H9 (cell line): ENCODE measurements around the gene CACNB2. TPM values are rescaled to one million over a fixed set of nuclear protein-coding genes. Genes with fewer than 3 reads are reported as not detected.

ENCODE experiments used
- DNase-seq: peaks from one replicate; pipeline ENCODE4 v3.0.0-alpha.2; 2017
- H2AFZ ChIP-seq: one replicate; pipeline ENCODE4 v1.6.1; 2013; ENCODE audit warnings: mild to moderate bottlenecking, low read length, control low read depth, moderate library complexity
- H2AK5ac ChIP-seq: 2 replicates; pipeline ENCODE4 v1.6.1; 2013; ENCODE audit warnings: low read length, control low read depth, mixed read lengths; ENCODE audit not compliant: insufficient read length
- H2BK120ac ChIP-seq: one replicate; pipeline ENCODE4 v1.6.1; 2013; ENCODE audit warnings: low read depth, mild to moderate bottlenecking, low read length, control low read depth, inconsistent platforms; ENCODE audit not compliant: poor library complexity, severe bottlenecking
- H2BK12ac ChIP-seq: 2 replicates; pipeline ENCODE4 v1.6.1; 2013; ENCODE audit warnings: low read length, control low read depth, mixed read lengths, low read depth; ENCODE audit not compliant: insufficient read length
- H2BK15ac ChIP-seq: 2 replicates; pipeline ENCODE4 v1.6.1; 2013; ENCODE audit warnings: low read depth, low read length, control low read depth
- H2BK20ac ChIP-seq: one replicate; pipeline ENCODE4 v1.6.1; 2013; ENCODE audit warnings: low read depth, mild to moderate bottlenecking, low read length, control low read depth, inconsistent platforms; ENCODE audit not compliant: poor library complexity, severe bottlenecking
- H2BK5ac ChIP-seq: 2 replicates; pipeline ENCODE4 v1.6.1; 2013; ENCODE audit warnings: low read length, control low read depth, mixed read lengths; ENCODE audit not compliant: insufficient read length
- H3K14ac ChIP-seq: 2 replicates; pipeline ENCODE4 v1.6.1; 2013; ENCODE audit warnings: low read length, control low read depth; ENCODE audit not compliant: insufficient read depth
- H3K18ac ChIP-seq: 2 replicates; pipeline ENCODE4 v1.6.1; 2013; ENCODE audit warnings: low read depth, mild to moderate bottlenecking, mixed read lengths, low read length, control low read depth; ENCODE audit not compliant: insufficient read length
- H3K23ac ChIP-seq: 2 replicates; pipeline ENCODE4 v1.6.1; 2013; ENCODE audit warnings: low read length, control low read depth, mixed read lengths, low read depth; ENCODE audit not compliant: insufficient read length
- H3K23me2 ChIP-seq: 2 replicates; pipeline ENCODE4 v1.6.1; 2013; ENCODE audit warnings: low read depth, mild to moderate bottlenecking, mixed read lengths, low read length, control low read depth; ENCODE audit not compliant: insufficient read length, poor library complexity, severe bottlenecking
- H3K27ac ChIP-seq: 2 replicates; pipeline ENCODE4 v1.5.1; 2013; ENCODE audit warnings: low read length, control low read depth, mixed read lengths, low read depth; ENCODE audit not compliant: insufficient read length
- H3K27me3 ChIP-seq: 2 replicates; pipeline ENCODE4 v1.6.1; 2013; ENCODE audit warnings: low read length, control low read depth, inconsistent platforms; ENCODE audit not compliant: insufficient read depth
- H3K4ac ChIP-seq: 2 replicates; pipeline ENCODE4 v1.6.1; 2013; ENCODE audit warnings: low read depth, mild to moderate bottlenecking, control low read depth, inconsistent platforms, low read length, moderate library complexity
- H3K4me1 ChIP-seq: 2 replicates; pipeline ENCODE4 v1.6.1; 2013; ENCODE audit warnings: low read length, control low read depth, inconsistent platforms; ENCODE audit not compliant: insufficient read depth
- H3K4me2 ChIP-seq: 2 replicates; pipeline ENCODE4 v1.6.1; 2013; ENCODE audit warnings: low read length, control low read depth, mixed read lengths; ENCODE audit not compliant: insufficient read length, insufficient read depth
- H3K56ac ChIP-seq: 2 replicates; pipeline ENCODE4 v1.6.1; 2013; ENCODE audit warnings: low read depth, mild to moderate bottlenecking, mixed read lengths, low read length, control low read depth; ENCODE audit not compliant: insufficient read length
- H3K79me1 ChIP-seq: 2 replicates; pipeline ENCODE4 v1.6.1; 2013; ENCODE audit warnings: low read depth, mild to moderate bottlenecking, moderate library complexity, low read length, control low read depth, inconsistent platforms; ENCODE audit not compliant: insufficient read depth, poor library complexity, severe bottlenecking
- H3K79me2 ChIP-seq: 2 replicates; pipeline ENCODE4 v1.6.1; 2013; ENCODE audit warnings: low read length, control low read depth, inconsistent platforms; ENCODE audit not compliant: insufficient read depth
- H3K9ac ChIP-seq: 2 replicates; pipeline ENCODE4 v1.6.1; 2013; ENCODE audit warnings: low read length, control low read depth, mixed read lengths; ENCODE audit not compliant: insufficient read length; ENCODE audit errors: extremely low read depth
- H3K9me3 ChIP-seq: one replicate; pipeline ENCODE4 v1.6.1; 2013; ENCODE audit warnings: low read depth, low read length, inconsistent platforms; ENCODE audit not compliant: control insufficient read depth
- H3T11ph ChIP-seq: one replicate; pipeline ENCODE4 v1.6.1; 2013; ENCODE audit warnings: mild to moderate bottlenecking, low read length, control low read depth, inconsistent platforms
- H4K20me1 ChIP-seq: one replicate; pipeline ENCODE4 v1.6.1; 2013; ENCODE audit not compliant: control insufficient read depth, insufficient read length, insufficient read depth
- H4K5ac ChIP-seq: 2 replicates; pipeline ENCODE4 v1.6.1; 2013; ENCODE audit warnings: low read depth, mild to moderate bottlenecking, mixed read lengths, low read length, control low read depth; ENCODE audit not compliant: insufficient read length
- H4K8ac ChIP-seq: replicated peaks from 2 replicates; pipeline ENCODE4 v1.6.1; 2013; ENCODE audit warnings: low read length, control low read depth, mixed read lengths, low read depth; ENCODE audit not compliant: insufficient read length
- H4K91ac ChIP-seq: 2 replicates; pipeline ENCODE4 v1.6.1; 2013; ENCODE audit warnings: low read depth, mild to moderate bottlenecking, moderate library complexity, mixed read lengths, low read length, control low read depth; ENCODE audit not compliant: insufficient read length
- H3K27ac Mint-ChIP-seq, 3 experiments: 2 replicates in 2 of 3; 3 replicates in 1 of 3; pipeline ENCODE4 v1.8.0; 2020 to 2021; ENCODE audit warnings: mixed read lengths in 3 of 3, mild to moderate bottlenecking in 1 of 3, moderate library complexity in 1 of 3
- H3K27me3 Mint-ChIP-seq: 2 replicates; pipeline ENCODE4 v1.8.0; 2021; ENCODE audit warnings: low read depth, mild to moderate bottlenecking, moderate library complexity, mixed read lengths
- H3K36me3 Mint-ChIP-seq, 3 experiments: 2 replicates in 2 of 3; 3 replicates in 1 of 3; pipeline ENCODE4 v1.8.0; 2020 to 2021; ENCODE audit warnings: low read depth in 3 of 3, mixed read lengths in 3 of 3; ENCODE audit not compliant: insufficient read depth in 1 of 3
- H3K4me1 Mint-ChIP-seq, 2 experiments: 2 replicates each; pipeline ENCODE4 v1.8.0; 2020; ENCODE audit warnings: mixed read lengths in 2 of 2
- H3K4me3 Mint-ChIP-seq, 2 experiments: 2 replicates in 1 of 2; 3 replicates in 1 of 2; pipeline ENCODE4 v1.8.0; 2020 to 2021; ENCODE audit warnings: mild to moderate bottlenecking in 2 of 2, mixed read lengths in 2 of 2, moderate library complexity in 1 of 2
- H3K9me3 Mint-ChIP-seq, 2 experiments: 2 replicates in 1 of 2; 3 replicates in 1 of 2; pipeline ENCODE4 v1.8.0; 2020; ENCODE audit warnings: mild to moderate bottlenecking in 2 of 2, mixed read lengths in 2 of 2, moderate library complexity in 1 of 2
- WGBS: extraction: QIAGEN DNeasy Blood & Tissue Kit; methylation state at CpG from one replicate; pipeline ENCODE4 v1.1.7; 2013; ENCODE audit warnings: missing lambda C conversion rate, low lambda C conversion rate, mixed read lengths; ENCODE audit not compliant: insufficient read length; ENCODE audit errors: extremely low coverage; 5-methylcytosine and 5-hydroxymethylcytosine counted together
- total RNA-seq: library from RNA; stranded (reverse); gene quantifications from 2 replicates; pipeline ENCODE4 v1.2.1, GENCODE V29; 2021
- TF ChIP-seq, protein P1 (sequence below): fragments of 200-600 bp; sonication (generic); conservative IDR thresholded peaks from 3 replicates; pipeline ENCODE4 v1.8.0; 2021; ENCODE audit warnings: antibody characterized with exemption, mild to moderate bottlenecking

CACNB2 gene
- total RNA-seq, 1 experiment from 2014 or later: 2.6 TPM

DNA sequence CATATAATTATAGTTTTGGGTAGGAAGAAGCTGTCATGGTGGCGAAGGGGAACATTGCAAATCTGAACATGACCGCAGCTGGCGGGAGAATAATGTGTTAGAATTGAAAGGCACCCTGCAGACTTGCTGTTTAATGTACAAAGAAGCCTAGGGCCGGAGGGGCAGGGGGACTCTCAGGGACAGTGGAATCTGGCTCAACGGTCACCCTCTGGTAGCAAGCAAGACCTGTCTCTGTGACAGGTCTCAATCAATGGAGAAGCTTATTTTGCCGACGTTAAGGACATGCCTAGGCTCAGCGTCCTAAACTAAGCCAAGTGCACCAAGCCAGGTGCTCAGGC, 333.9 kb downstream of the CACNB2 start:
- Histone ChIP-seq H3K79me1 (no peaks in the 10 kb centered on the region), H3K23ac (no peak overlapping the region), H4K20me1 (no peaks in the 10 kb centered on the region), H3K56ac (no peak overlapping the region), H3K4me1 (no peaks in the 10 kb centered on the region; the same call in 1 of the 2 replicates), H2BK120ac (no peak overlapping the region), H3K4me2 (no peak overlapping the region), H4K91ac (no peak overlapping the region), H3K9me3 (no peaks in the 10 kb centered on the region), H3K23me2 (no peaks in the 10 kb centered on the region), H3K79me2 (no peaks in the 10 kb centered on the region), H3K27me3 (no peaks in the 10 kb centered on the region), H3K27ac (no peak overlapping the region), H2BK15ac (no peak overlapping the region), H3K4ac (no peak overlapping the region), H2AFZ (no peak overlapping the region), H3K9ac (no peak overlapping the region), H2BK20ac (no peak overlapping the region), H3K18ac (no peak overlapping the region), H4K8ac (no peak overlapping the region), H2AK5ac (no peak overlapping the region), H4K5ac (no peak overlapping the region), H3T11ph (no peak overlapping the region), H3K14ac (no peak overlapping the region), H2BK5ac (no peak overlapping the region), H2BK12ac (no peak overlapping the region)
- TF ChIP-seq, protein P1, sequence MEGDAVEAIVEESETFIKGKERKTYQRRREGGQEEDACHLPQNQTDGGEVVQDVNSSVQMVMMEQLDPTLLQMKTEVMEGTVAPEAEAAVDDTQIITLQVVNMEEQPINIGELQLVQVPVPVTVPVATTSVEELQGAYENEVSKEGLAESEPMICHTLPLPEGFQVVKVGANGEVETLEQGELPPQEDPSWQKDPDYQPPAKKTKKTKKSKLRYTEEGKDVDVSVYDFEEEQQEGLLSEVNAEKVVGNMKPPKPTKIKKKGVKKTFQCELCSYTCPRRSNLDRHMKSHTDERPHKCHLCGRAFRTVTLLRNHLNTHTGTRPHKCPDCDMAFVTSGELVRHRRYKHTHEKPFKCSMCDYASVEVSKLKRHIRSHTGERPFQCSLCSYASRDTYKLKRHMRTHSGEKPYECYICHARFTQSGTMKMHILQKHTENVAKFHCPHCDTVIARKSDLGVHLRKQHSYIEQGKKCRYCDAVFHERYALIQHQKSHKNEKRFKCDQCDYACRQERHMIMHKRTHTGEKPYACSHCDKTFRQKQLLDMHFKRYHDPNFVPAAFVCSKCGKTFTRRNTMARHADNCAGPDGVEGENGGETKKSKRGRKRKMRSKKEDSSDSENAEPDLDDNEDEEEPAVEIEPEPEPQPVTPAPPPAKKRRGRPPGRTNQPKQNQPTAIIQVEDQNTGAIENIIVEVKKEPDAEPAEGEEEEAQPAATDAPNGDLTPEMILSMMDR: no peak
- no CpG with 5 or more reads among the region's 8 CpGs for whole genome bisulfite sequencing
- Mint-ChIP-seq H3K9me3 (no peaks in the 10 kb centered on the region), H3K36me3 (no peaks in the 10 kb centered on the region; a peak in 2 of 7 replicates), H3K4me3 (no peak overlapping the region), H3K4me1 (peaks cover 40% of the 10 kb centered on the region in 2 experiments), H3K27me3 (no peaks in the 10 kb centered on the region), H3K27ac (0 out of 7 replicates have a peak overlapping the region, but pooled peaks of 1 of the 3 experiments have one; percentile 7)
- no peak for DNase-seq
